GM12878 (cell line): ENCODE results near the gene RFC3. TPM values are rescaled to one million over a fixed set of nuclear protein-coding genes. Genes with fewer than 3 reads are reported as not detected.

Experiments used
- ATAC-seq: fragments of 200-7000 bp; cut with Tn5 transposase; 3 replicates; pipeline ENCODE4 v1.9.1; 2020; ENCODE audit warnings: mild to moderate bottlenecking, moderate library complexity
- BruUV-seq: library from RNA; stranded (reverse); fragments of 400-500 nt; replicated peaks from 2 replicates; lab custom pipeline; 2021; lab: Mats Ljungman, UMichigan
- CTCF ChIA-PET: fragments of 300-600 bp; sonication (Branson Sonifier 250); formaldehyde crosslinking; extraction: SDS; loops from one replicate; lab custom pipeline; 2021; ENCODE audit warnings: inconsistent platforms; lab: Yijun Ruan, JAX
- POLR2A ChIA-PET: fragments of 350-600 bp; formaldehyde crosslinking; extraction: SDS; loops from one replicate; lab custom pipeline; 2021; ENCODE audit warnings: inconsistent platforms; lab: Charles Lee
- RAD21 ChIA-PET: fragments of 300-600 bp; sonication (Branson Sonifier 250); formaldehyde crosslinking; loops from one replicate; lab custom pipeline; 2023; ENCODE audit warnings: antibody characterized with exemption; ENCODE audit not compliant: unreplicated experiment; lab: Charles Lee
- SMC1A ChIA-PET: fragments of 300-600 bp; sonication (Branson Sonifier 250); formaldehyde crosslinking; loops from one replicate; lab custom pipeline; 2023; ENCODE audit not compliant: unreplicated experiment, uncharacterized antibody; lab: Charles Lee
- DNase-seq: peaks from one replicate; pipeline ENCODE4 v3.0.0-alpha.2; 2011; ENCODE audit warnings: low read depth, low spot score
- FAIRE-seq: peaks from 3 replicates; lab custom pipeline; 2011; peaks lifted over from hg19 to GRCh38; lab: Jason Lieb, UNC
- H2AFZ ChIP-seq: 2 replicates; pipeline ENCODE4 v1.6.0; 2011; ENCODE audit warnings: low read depth, low read length, control low read depth; ENCODE audit not compliant: control insufficient read depth
- H3K27ac ChIP-seq: 2 replicates; pipeline ENCODE4 v1.5.1; 2011; ENCODE audit warnings: control low read depth; ENCODE audit not compliant: control insufficient read depth, insufficient read depth
- H3K27me3 ChIP-seq, 2 experiments: replicated peaks in 1 of 2; 2 replicates each; pipeline versions ENCODE4 v1.6.0 to v1.6.1; 2011; ENCODE audit warnings: low read length in 1 of 2; ENCODE audit not compliant: control insufficient read depth in 2 of 2, insufficient read depth in 2 of 2
- H3K36me3 ChIP-seq, 2 experiments: 2 replicates each; pipeline ENCODE4 v1.5.1; 2011; ENCODE audit warnings: low read length in 1 of 2; ENCODE audit not compliant: control insufficient read depth in 2 of 2, insufficient read depth in 2 of 2
- H3K4me1 ChIP-seq: 2 replicates; pipeline ENCODE4 v1.6.1; 2011; ENCODE audit warnings: mild to moderate bottlenecking, low read length, moderate library complexity, mixed read lengths; ENCODE audit not compliant: control insufficient read depth, insufficient read depth
- H3K4me2 ChIP-seq: 2 replicates; pipeline ENCODE4 v1.6.0; 2011; ENCODE audit warnings: control low read depth; ENCODE audit not compliant: control insufficient read depth, insufficient read depth
- H3K4me3 ChIP-seq: fragments of 200-600 bp; sonication (generic); 2 replicates; pipeline ENCODE4 v1.5.1; 2016
- H3K79me2 ChIP-seq: 2 replicates; pipeline ENCODE4 v1.6.0; 2011; ENCODE audit warnings: low read length; ENCODE audit not compliant: control insufficient read depth, insufficient read depth
- H3K9ac ChIP-seq: 2 replicates; pipeline ENCODE4 v1.8.0; 2011; ENCODE audit warnings: low read length, control low read depth, mixed read lengths; ENCODE audit not compliant: control insufficient read depth, insufficient read depth
- H3K9me3 ChIP-seq: replicated peaks from 3 replicates; pipeline ENCODE4 v1.5.1; 2011; ENCODE audit warnings: mild to moderate bottlenecking, low read length; ENCODE audit not compliant: control insufficient read depth, insufficient read depth
- H4K20me1 ChIP-seq: 2 replicates; pipeline ENCODE4 v1.6.0; 2011; ENCODE audit not compliant: control insufficient read depth, insufficient read depth
- BCL11A ChIP-seq: IDR thresholded peaks from 2 replicates; pipeline ENCODE4 v1.6.1; 2011; ENCODE audit warnings: low read depth, low read length
- BCLAF1 ChIP-seq: fragments of 450-650 bp; IDR thresholded peaks from 2 replicates; pipeline ENCODE4 v1.6.1; 2017; ENCODE audit warnings: antibody characterized with exemption, mild to moderate bottlenecking, moderate library complexity
- CEBPB ChIP-seq, 2 experiments: fragments of 150-350 bp in 1 of 2; IDR thresholded peaks; 2 replicates each; pipeline ENCODE4 v1.6.1; 2012 to 2014; ENCODE audit warnings: low read depth in 2 of 2, low read length in 2 of 2, borderline replicate concordance in 1 of 2, inconsistent platforms in 1 of 2
- CREM ChIP-seq: IDR thresholded peaks from 2 replicates; pipeline ENCODE4 v1.6.1; 2014; ENCODE audit warnings: antibody characterized with exemption, low read depth
- E2F4 ChIP-seq: IDR thresholded peaks from 2 replicates; pipeline ENCODE4 v1.6.1; 2012; ENCODE audit warnings: low read depth, low read length, improper control_type of control experiment
- ESRRA ChIP-seq: IDR thresholded peaks from 2 replicates; pipeline ENCODE4 v1.6.1; 2012; ENCODE audit warnings: mild to moderate bottlenecking, low read length, improper control_type of control experiment
- RFX5 ChIP-seq: IDR thresholded peaks from 2 replicates; pipeline ENCODE4 v1.6.1; 2011; ENCODE audit warnings: low read depth, low read length, improper control_type of control experiment
- RUNX3 ChIP-seq: IDR thresholded peaks from 2 replicates; pipeline ENCODE4 v1.6.1; 2012; ENCODE audit warnings: low read length, inconsistent platforms
- USF1 ChIP-seq: IDR thresholded peaks from 2 replicates; pipeline ENCODE4 v1.6.1; 2011; ENCODE audit warnings: borderline replicate concordance, low read depth, mild to moderate bottlenecking, moderate library complexity, mixed read lengths, low read length; ENCODE audit not compliant: insufficient read depth; ENCODE audit errors: extremely low read length
- in situ Hi-C: fragments of 300-500 bp; cut with MboI; formaldehyde crosslinking; loops from 9 replicates; pipeline ENCODE4 v1.14.3; 2018; ENCODE audit warnings: mixed read lengths
- intact Hi-C: fragments of 100-400 bp; cut with micrococcal nuclease; formaldehyde crosslinking; loops from one replicate; pipeline ENCODE4 v1.14.2; 2022; ENCODE audit not compliant: unreplicated experiment
- polyA plus RNA-seq, 11 experiments: library from polyadenylated mRNA; depleted of rRNA in 4 of 11; unstranded in 6 of 11; stranded (reverse) in 5 of 11; fragments of >200 nt; fragmentation: Nextera tagmentation in 4 of 11; fragmentation: Illumina TruSeq in 1 of 11; extraction: Ambion mirVana in 4 of 11; extraction: Trizol in 1 of 11; gene quantifications; 1 replicate in 1 of 11; 2 replicates in 10 of 11; pipeline versions ENCODE4 v1.2.1 to v1.2.3, GENCODE V29; 2011 to 2016; ENCODE audit warnings: inconsistent platforms in 2 of 11, missing spikeins in 2 of 11, low read depth in 1 of 11
- total RNA-seq, 4 experiments: library from RNA; depleted of rRNA in 3 of 4; stranded (reverse); fragments of >200 nt in 3 of 4; fragmentation: Illumina TruSeq in 1 of 4; extraction: Trizol in 1 of 4; gene quantifications; 2 replicates each; pipeline versions ENCODE4 v1.2.1 to v1.2.3, GENCODE V29; 2013 to 2021

The RFC3 gene
- total and polyA plus RNA-seq, 10 of the 15 experiments (the other 5 are each of a cell fraction or from before 2014, with no cell fraction given): 57.6 to 98.9 (median 81.3) TPM

GRCh38 chr13:33842986-33843385 lies 25.0 kb downstream of the RFC3 start:
- no peak for ATAC-seq

More at GRCh38 chr13:33842986-33843385, 25.0 kb downstream of the RFC3 start:
- Histone ChIP-seq H3K27ac (no peak overlapping the region), H3K27me3 (no peaks in the 10 kb centered on the region), H3K9me3 (no peaks in the 10 kb centered on the region), H2AFZ (no peak overlapping the region), H3K36me3 (peaks cover 0 to 11% of the 10 kb centered on the region in 2 experiments), H3K4me3 (no peak overlapping the region), H4K20me1 (no peaks in the 10 kb centered on the region), H3K79me2 (no peaks in the 10 kb centered on the region), H3K9ac (no peak overlapping the region), H3K4me1 (0 out of 2 replicates have a peak, but pooled peaks cover 3% of the 10 kb centered on the region), H3K4me2 (no peak overlapping the region)
- in situ Hi-C loops: no loop called here
- intact Hi-C loops: no loop called here
- no TSS peak for BruUV-seq
- FAIRE-seq (no peak), DNase-seq (no peak)
- ChIA-PET CTCF (interaction anchor here (0.6 to 1.1 kb wide), 4 partner anchors 46 to 746 kb away, joined by 3 read pairs; no protein-coding TSS in a partner anchor), POLR2A (no interaction called here), RAD21 (interaction anchor here (1.2 kb wide), 1 partner anchor 114 kb away, joined by 3 read pairs; no protein-coding TSS in a partner anchor), SMC1A (interaction anchor here (0.6 to 1.5 kb wide), 3 partner anchors 14 to 21 kb away, joined by 3 to 4 read pairs (median 3); no protein-coding TSS in a partner anchor)
- TF ChIP-seq USF1 (no peak), ESRRA (no peak), E2F4 (no peak), RFX5 (no peak), BCLAF1 (no peak), BCL11A (no peak), CEBPB (IDR thresholded peaks at IDR 0.05; ENCODE audit: borderline replicate concordance in 1 of 2, low read depth in 2 of 2, low read length in 2 of 2) (no peak), CREM (no peak), RUNX3 (no peak)
